Astrocyte (in vitro differentiated cells and primary cell): ENCODE results near the gene MBOAT7. TPM values are rescaled to one million over a fixed set of nuclear protein-coding genes. Genes with fewer than 3 reads are reported as not detected.

Source experiments
- DNase-seq: peaks from one replicate; pipeline ENCODE4 v3.0.0-alpha.2; 2010; ENCODE audit warnings: low read depth
- FAIRE-seq: peaks from 2 replicates; lab custom pipeline; 2011; peaks lifted over from hg19 to GRCh38; lab: Jason Lieb, UNC
- H2AFZ ChIP-seq: 2 replicates; pipeline ENCODE4 v1.6.0; 2012; ENCODE audit warnings: low read depth, low read length, inconsistent platforms
- H3K27ac ChIP-seq: 2 replicates; pipeline ENCODE4 v1.5.1; 2011; ENCODE audit warnings: low read depth, low read length, inconsistent platforms
- H3K27me3 ChIP-seq: 2 replicates; pipeline ENCODE4 v1.6.0; 2011; ENCODE audit warnings: low read length, inconsistent platforms; ENCODE audit not compliant: insufficient read depth
- H3K36me3 ChIP-seq: 2 replicates; pipeline ENCODE4 v1.5.1; 2011; ENCODE audit warnings: low read length, inconsistent platforms; ENCODE audit not compliant: insufficient read depth
- H3K4me1 ChIP-seq: 2 replicates; pipeline ENCODE4 v1.5.1; 2011; ENCODE audit warnings: low read length, inconsistent platforms; ENCODE audit not compliant: insufficient read depth
- H3K4me2 ChIP-seq: 2 replicates; pipeline ENCODE4 v1.6.0; 2012; ENCODE audit warnings: low read length, inconsistent platforms
- H3K4me3 ChIP-seq: 2 replicates; pipeline ENCODE4 v1.5.1; 2011; ENCODE audit warnings: low read depth, mild to moderate bottlenecking, low read length, inconsistent platforms; ENCODE audit not compliant: insufficient read depth
- H3K79me2 ChIP-seq: 2 replicates; pipeline ENCODE4 v1.6.0; 2012; ENCODE audit warnings: mild to moderate bottlenecking, low read length, inconsistent platforms; ENCODE audit not compliant: insufficient read depth
- H3K9ac ChIP-seq: 2 replicates; pipeline ENCODE4 v1.6.0; 2012; ENCODE audit warnings: mild to moderate bottlenecking, low read length, inconsistent platforms
- H3K9me3 ChIP-seq: 2 replicates; pipeline ENCODE4 v1.5.1; 2012; ENCODE audit warnings: low read depth, mild to moderate bottlenecking, low read length, inconsistent platforms; ENCODE audit not compliant: insufficient read depth
- H4K20me1 ChIP-seq: 2 replicates; pipeline ENCODE4 v1.6.0; 2012; ENCODE audit warnings: low read length, inconsistent platforms; ENCODE audit not compliant: insufficient read depth
- H3K27ac Mint-ChIP-seq: one replicate; pipeline ENCODE4 v1.8.0; 2021; ENCODE audit warnings: mild to moderate bottlenecking, mixed read lengths; ENCODE audit not compliant: unreplicated experiment
- H3K27me3 Mint-ChIP-seq: one replicate; pipeline ENCODE4 v1.8.0; 2021; ENCODE audit warnings: low read depth, mixed read lengths; ENCODE audit not compliant: unreplicated experiment
- H3K36me3 Mint-ChIP-seq: one replicate; pipeline ENCODE4 v1.8.0; 2021; ENCODE audit warnings: low read depth, mixed read lengths; ENCODE audit not compliant: unreplicated experiment
- H3K4me1 Mint-ChIP-seq: one replicate; pipeline ENCODE4 v1.8.0; 2021; ENCODE audit warnings: low read depth, mixed read lengths; ENCODE audit not compliant: unreplicated experiment
- H3K4me3 Mint-ChIP-seq: one replicate; pipeline ENCODE4 v1.8.0; 2021; ENCODE audit warnings: mild to moderate bottlenecking, moderate library complexity, mixed read lengths; ENCODE audit not compliant: unreplicated experiment
- H3K9me3 Mint-ChIP-seq: one replicate; pipeline ENCODE4 v1.8.0; 2021; ENCODE audit warnings: mild to moderate bottlenecking, mixed read lengths; ENCODE audit not compliant: unreplicated experiment
- EZH2 ChIP-seq: IDR thresholded peaks from 2 replicates; pipeline ENCODE4 v1.6.1; 2012; ENCODE audit warnings: mild to moderate bottlenecking, low read length, inconsistent platforms; ENCODE audit not compliant: insufficient read depth
- total RNA-seq: library from RNA; stranded (reverse); gene quantifications from 2 replicates; pipeline ENCODE4 v1.2.1, GENCODE V29; 2021
- TF ChIP-seq, protein P1 (sequence below): IDR thresholded peaks from 2 replicates; pipeline ENCODE4 v1.5.1; 2011; ENCODE audit warnings: low read depth, mild to moderate bottlenecking, inconsistent platforms, low read length, moderate library complexity; ENCODE audit not compliant: insufficient read depth

The MBOAT7 gene
- total RNA-seq, 1 donor from 2014 or later, result 162 TPM

DNA sequence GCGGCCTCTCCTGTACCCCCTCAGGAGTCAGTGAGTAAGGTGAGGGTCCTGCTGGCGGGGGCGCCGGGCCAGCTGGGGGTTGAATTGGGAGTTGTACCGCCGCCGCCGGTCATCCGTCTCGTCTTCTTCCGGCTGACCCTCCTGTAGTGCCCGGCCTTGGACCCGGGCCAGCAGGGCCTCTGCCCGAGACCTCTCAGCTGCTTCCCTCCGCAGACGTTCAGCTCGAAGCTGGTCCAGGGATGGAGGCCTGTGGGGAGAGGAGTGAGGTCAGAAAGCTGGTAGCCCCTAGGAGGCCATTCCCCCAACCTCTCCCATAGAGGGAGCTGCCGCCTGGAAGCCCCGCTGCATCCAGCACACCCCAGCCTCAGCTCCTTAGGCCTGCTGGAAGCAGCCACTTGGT, 33.7 kb downstream of the MBOAT7 start:
- Mint-ChIP-seq H3K9me3 (no peaks in the 10 kb centered on the region), H3K36me3 (peaks cover 10% of the 10 kb centered on the region), H3K27me3 (no peaks in the 10 kb centered on the region), H3K4me1 (peaks cover 8% of the 10 kb centered on the region), H3K4me3 (no peak overlapping the region), H3K27ac (no peak overlapping the region)
- no peak for FAIRE-seq
- Histone ChIP-seq H3K27me3 (no peaks in the 10 kb centered on the region), H3K9ac (no peak overlapping the region), H3K27ac (no peak overlapping the region), H4K20me1 (peaks cover 48% of the 10 kb centered on the region), H3K9me3 (no peaks in the 10 kb centered on the region), H3K79me2 (peaks cover 18% of the 10 kb centered on the region), H3K4me1 (peaks cover 30% of the 10 kb centered on the region), H3K4me2 (no peak overlapping the region), H2AFZ (no peak overlapping the region), H3K36me3 (peaks cover 39% of the 10 kb centered on the region), H3K4me3 (no peak overlapping the region)
- DNase-seq, result no peak
- TF ChIP-seq, protein P1, sequence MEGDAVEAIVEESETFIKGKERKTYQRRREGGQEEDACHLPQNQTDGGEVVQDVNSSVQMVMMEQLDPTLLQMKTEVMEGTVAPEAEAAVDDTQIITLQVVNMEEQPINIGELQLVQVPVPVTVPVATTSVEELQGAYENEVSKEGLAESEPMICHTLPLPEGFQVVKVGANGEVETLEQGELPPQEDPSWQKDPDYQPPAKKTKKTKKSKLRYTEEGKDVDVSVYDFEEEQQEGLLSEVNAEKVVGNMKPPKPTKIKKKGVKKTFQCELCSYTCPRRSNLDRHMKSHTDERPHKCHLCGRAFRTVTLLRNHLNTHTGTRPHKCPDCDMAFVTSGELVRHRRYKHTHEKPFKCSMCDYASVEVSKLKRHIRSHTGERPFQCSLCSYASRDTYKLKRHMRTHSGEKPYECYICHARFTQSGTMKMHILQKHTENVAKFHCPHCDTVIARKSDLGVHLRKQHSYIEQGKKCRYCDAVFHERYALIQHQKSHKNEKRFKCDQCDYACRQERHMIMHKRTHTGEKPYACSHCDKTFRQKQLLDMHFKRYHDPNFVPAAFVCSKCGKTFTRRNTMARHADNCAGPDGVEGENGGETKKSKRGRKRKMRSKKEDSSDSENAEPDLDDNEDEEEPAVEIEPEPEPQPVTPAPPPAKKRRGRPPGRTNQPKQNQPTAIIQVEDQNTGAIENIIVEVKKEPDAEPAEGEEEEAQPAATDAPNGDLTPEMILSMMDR, result no peak
- TF ChIP-seq EZH2, result no peak

DNA sequence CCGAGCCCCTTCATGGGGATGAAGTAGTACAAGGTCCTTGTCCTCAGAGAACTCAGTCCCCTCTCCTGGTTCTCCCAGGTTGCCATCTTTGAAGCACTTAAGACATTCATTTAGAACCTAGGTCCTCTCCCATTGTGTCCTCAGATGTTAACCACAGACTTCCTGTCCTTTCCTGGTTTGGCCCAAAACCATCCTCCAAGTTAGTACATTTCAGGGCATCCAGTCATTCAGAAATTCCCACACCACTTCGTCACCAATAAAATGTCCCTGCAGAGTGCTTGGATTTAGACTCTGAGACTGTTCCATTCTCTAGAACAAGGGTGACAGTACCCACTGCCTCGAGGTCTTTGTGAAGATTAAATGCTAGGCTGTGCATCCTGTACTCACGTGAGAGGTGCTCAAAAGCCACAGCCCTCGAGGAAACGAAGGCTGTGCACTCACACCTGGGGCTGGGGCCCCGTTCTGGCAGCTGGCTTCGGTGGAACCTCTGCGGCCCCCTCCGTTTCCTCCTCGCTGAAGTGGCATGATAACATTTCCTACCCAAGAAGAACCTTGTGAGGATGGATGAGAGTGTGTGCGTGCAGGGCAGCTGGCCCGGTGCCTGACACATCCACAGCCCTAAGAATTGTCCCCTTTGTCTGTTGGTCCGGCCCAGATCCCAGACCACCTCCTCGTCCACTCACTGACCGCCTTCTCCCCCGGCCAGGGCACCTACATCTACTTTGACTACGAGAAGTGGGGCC, 34.6 kb downstream of the MBOAT7 start:
- Mint-ChIP-seq H3K9me3 (no peaks in the 10 kb centered on the region), H3K36me3 (peaks cover 11% of the 10 kb centered on the region), H3K27ac (peak overlapping the region; percentile 58), H3K4me1 (peaks cover 5% of the 10 kb centered on the region), H3K27me3 (no peaks in the 10 kb centered on the region), H3K4me3 (no peak overlapping the region)
- H3K27me3 ChIP-seq, result no peaks in the 10 kb centered on the region
- peak overlapping the region; percentile 39 for H3K27ac ChIP-seq
- peak overlapping the region; percentile 30 for H3K4me2 ChIP-seq
- peak overlapping the region; percentile 29 for H3K9ac ChIP-seq
- peaks cover 18% of the 10 kb centered on the region for H3K79me2 ChIP-seq
- TF ChIP-seq, protein P1, result no peak
- no peak for TF ChIP-seq EZH2
- H3K4me1 ChIP-seq, result peaks cover 25% of the 10 kb centered on the region
- no peaks in the 10 kb centered on the region for H3K9me3 ChIP-seq
- no peak overlapping the region for H2AFZ ChIP-seq
- no peak overlapping the region for H3K4me3 ChIP-seq
- FAIRE-seq (no peak), DNase-seq (peak; percentile 49)
- H3K36me3 ChIP-seq, result peaks cover 41% of the 10 kb centered on the region
- peaks cover 54% of the 10 kb centered on the region for H4K20me1 ChIP-seq

- FAIRE-seq (no peak), DNase-seq (no peak)
- Histone ChIP-seq H3K4me1 (peaks cover 21% of the 10 kb centered on the region), H3K4me2 (no peak overlapping the region), H3K9ac (no peak overlapping the region), H3K79me2 (peaks cover 16% of the 10 kb centered on the region), H3K4me3 (no peak overlapping the region), H2AFZ (no peak overlapping the region), H3K9me3 (no peaks in the 10 kb centered on the region), H3K27me3 (no peaks in the 10 kb centered on the region), H3K27ac (no peak overlapping the region), H4K20me1 (peaks cover 62% of the 10 kb centered on the region), H3K36me3 (peaks cover 48% of the 10 kb centered on the region)
- H3K4me1 Mint-ChIP-seq, result peaks cover 5% of the 10 kb centered on the region
- TF ChIP-seq, protein P1, result no peak
- TF ChIP-seq EZH2, result no peak
- H3K36me3 Mint-ChIP-seq, result peaks cover 14% of the 10 kb centered on the region
- no peak overlapping the region for H3K27ac Mint-ChIP-seq
- H3K9me3 Mint-ChIP-seq, result no peaks in the 10 kb centered on the region
- no peaks in the 10 kb centered on the region for H3K27me3 Mint-ChIP-seq
- peak overlapping the region; percentile 20 for H3K4me3 Mint-ChIP-seq
Observed at GRCh38 chr19:54153731-54154326, 35.6 kb downstream of the MBOAT7 start.
